Coronary artery (tissue), 2 donors: ENCODE measurements around the gene CD151.

ENCODE experiments used
- DNase-seq: peaks from one replicate; pipeline ENCODE4 v3.0.0-alpha.2; 2017; ENCODE audit warnings: low spot score
- H3K27ac ChIP-seq, 2 donors: fragments of 200-600 bp; sonication (generic); one replicate each; pipeline ENCODE4 v1.5.1; 2016 to 2019
- H3K4me3 ChIP-seq: fragments of 200-600 bp; sonication (generic); 2 replicates; pipeline ENCODE4 v1.5.1; 2016; ENCODE audit warnings: mild to moderate bottlenecking, moderate library complexity
- CTCF ChIP-seq: fragments of 200-600 bp; sonication (generic); IDR thresholded peaks from one replicate; pipeline ENCODE4 v1.5.1; 2019; ENCODE audit warnings: antibody characterized with exemption

The CD151 gene

GRCh38 chr11:852762-853161 lies 20.0 kb downstream of the CD151 start:
- Histone ChIP-seq H3K4me3 (no peak overlapping the region), H3K27ac (peak overlapping the region in 1 of 2 donors; percentile 32)
- TF ChIP-seq CTCF, result no peak
- DNase-seq, result no peak

GRCh38 chr11:853682-854448 lies 21.1 kb downstream of the CD151 start:
- no peak overlapping the region for H3K4me3 ChIP-seq
- no peak for TF ChIP-seq CTCF
- no peak for DNase-seq
- H3K27ac ChIP-seq, result no peak overlapping the region

GRCh38 chr11:854601-855329 lies 22.0 kb downstream of the CD151 start:
- DNase-seq, result no peak
- no peak overlapping the region for H3K27ac ChIP-seq
- no peak overlapping the region for H3K4me3 ChIP-seq
- TF ChIP-seq CTCF, result no peak

GRCh38 chr11:855330-855674 lies 22.6 kb downstream of the CD151 start:
- Histone ChIP-seq H3K27ac (no peak overlapping the region), H3K4me3 (no peak overlapping the region)
- no peak for DNase-seq
- no peak for TF ChIP-seq CTCF

- DNase-seq, result no peak
- H3K27ac ChIP-seq, result no peak overlapping the region
- no peak for TF ChIP-seq CTCF
- no peak overlapping the region for H3K4me3 ChIP-seq
These were observed 23.0 kb downstream of the CD151 start for GRCh38 chr11:855796-856195.

- TF ChIP-seq CTCF, result no peak
- no peak for DNase-seq
- H3K27ac ChIP-seq, result no peak overlapping the region
- H3K4me3 ChIP-seq, result no peak overlapping the region
These were observed 23.6 kb downstream of the CD151 start for GRCh38 chr11:856397-856796.
